DOHH2 (cell line): ENCODE measurements around the gene ATP5F1E.

Experiments
- H3F3A ChIP-seq: fragments of 200-600 bp; sonication (generic), shearing (Covaris generic); 2 replicates; pipeline ENCODE4 v1.6.0; 2016; ENCODE audit warnings: antibody characterized with exemption, mild to moderate bottlenecking; ENCODE audit not compliant: control insufficient read depth, insufficient read depth
- H3K27ac ChIP-seq: fragments of 200-600 bp; sonication (generic); 2 replicates; pipeline ENCODE4 v1.5.1; 2014; ENCODE audit warnings: low read depth, mild to moderate bottlenecking, low read length, moderate library complexity
- H3K27me3 ChIP-seq: fragments of 200-600 bp; sonication (generic); 2 replicates; pipeline ENCODE4 v1.6.1; 2014; ENCODE audit warnings: mild to moderate bottlenecking, low read length, mixed read lengths; ENCODE audit not compliant: control insufficient read depth
- H3K36me3 ChIP-seq: fragments of 200-600 bp; sonication (generic); 2 replicates; pipeline ENCODE4 v1.6.1; 2014; ENCODE audit warnings: mild to moderate bottlenecking, low read length, moderate library complexity, mixed read lengths; ENCODE audit not compliant: control insufficient read depth
- H3K4me1 ChIP-seq: fragments of 200-600 bp; sonication (generic); 2 replicates; pipeline ENCODE4 v1.6.1; 2014; ENCODE audit warnings: mild to moderate bottlenecking, low read length, mixed read lengths; ENCODE audit not compliant: control insufficient read depth
- H3K4me2 ChIP-seq: fragments of 200-600 bp; sonication (generic); 2 replicates; pipeline ENCODE4 v1.6.0; 2014; ENCODE audit warnings: mild to moderate bottlenecking, low read length, moderate library complexity
- H3K4me3 ChIP-seq: fragments of 200-600 bp; sonication (generic); 2 replicates; pipeline ENCODE4 v1.5.1; 2014; ENCODE audit warnings: mild to moderate bottlenecking, low read length, mixed read lengths
- H3K79me2 ChIP-seq: fragments of 200-600 bp; sonication (generic); 2 replicates; pipeline ENCODE4 v1.6.1; 2014; ENCODE audit warnings: mild to moderate bottlenecking, low read length, mixed read lengths; ENCODE audit not compliant: control insufficient read depth
- H3K9me2 ChIP-seq: fragments of 200-600 bp; sonication (generic); replicated peaks from 2 replicates; pipeline ENCODE4 v1.6.1; 2014; ENCODE audit warnings: mild to moderate bottlenecking, low read length, mixed read lengths; ENCODE audit not compliant: control insufficient read depth
- H3K9me3 ChIP-seq: fragments of 200-600 bp; sonication (generic); 2 replicates; pipeline ENCODE4 v1.6.1; 2014; ENCODE audit warnings: antibody characterized with exemption, low read length, mixed read lengths; ENCODE audit not compliant: control insufficient read depth, insufficient read depth
- H4K20me1 ChIP-seq: fragments of 200-600 bp; sonication (generic); 2 replicates; pipeline ENCODE4 v1.6.0; 2014; ENCODE audit warnings: low read depth, mild to moderate bottlenecking, antibody characterized with exemption, low read length, moderate library complexity; ENCODE audit not compliant: control insufficient read depth, insufficient read depth
- CTCF ChIP-seq: fragments of 200-600 bp; sonication (generic); IDR thresholded peaks from one replicate; pipeline ENCODE4 v1.5.1; 2014; ENCODE audit warnings: antibody characterized with exemption, mild to moderate bottlenecking, low read depth, low read length; ENCODE audit not compliant: poor library complexity, severe bottlenecking
- EZH2phosphoT487 ChIP-seq: fragments of 200-600 bp; sonication (generic); IDR thresholded peaks from 2 replicates; pipeline ENCODE4 v1.6.1; 2017; ENCODE audit warnings: borderline replicate concordance, mild to moderate bottlenecking, antibody characterized with exemption, low read length, moderate library complexity, mixed read lengths

The ATP5F1E gene

GRCh38 chr20:59020938-59021551 lies 11.1 kb downstream of the ATP5F1E start:
- Histone ChIP-seq H3K4me1 (peaks cover 17% of the 10 kb centered on the region), H4K20me1 (0 out of 2 replicates have a peak, but pooled peaks cover 6% of the 10 kb centered on the region), H3K9me3 (no peaks in the 10 kb centered on the region), H3K4me3 (no peak overlapping the region), H3K79me2 (peaks cover 7% of the 10 kb centered on the region), H3K36me3 (peaks cover 37% of the 10 kb centered on the region), H3K4me2 (no peak overlapping the region), H3K9me2 (no peaks in the 10 kb centered on the region), H3K27ac (no peak overlapping the region), H3F3A (0 out of 2 replicates have a peak, but pooled peaks cover 8% of the 10 kb centered on the region), H3K27me3 (no peaks in the 10 kb centered on the region)
- TF ChIP-seq EZH2phosphoT487 = no peak
- no peak for TF ChIP-seq CTCF

- Histone ChIP-seq H3K9me2 (no peaks in the 10 kb centered on the region), H3K4me1 (peaks cover 20% of the 10 kb centered on the region), H3K9me3 (no peaks in the 10 kb centered on the region), H3F3A (0 out of 2 replicates have a peak, but pooled peaks cover 8% of the 10 kb centered on the region), H3K4me3 (no peak within 1 kb of the TSS), H3K27ac (no peak within 1 kb of the TSS), H3K36me3 (peaks cover 19% of the 10 kb centered on the region), H4K20me1 (no peaks in the 10 kb centered on the region), H3K4me2 (no peak within 1 kb of the TSS), H3K27me3 (no peaks in the 10 kb centered on the region), H3K79me2 (no peaks in the 10 kb centered on the region)
- TF ChIP-seq CTCF (no peak), EZH2phosphoT487 (no peak)
These were observed 12.9 kb downstream of the ATP5F1E start, which contains the start of gene TUBB1 for GRCh38 chr20:59019217-59019616. Gene TUBB1, plus strand, starts transcription at chr20:59019429. Its CDS starts 94 bp downstream, at chr20:59019523.

- no peaks in the 10 kb centered on the region for H3K79me2 ChIP-seq
These were observed 13.3 kb downstream of the ATP5F1E start for GRCh38 chr20:59018817-59019216.

More at GRCh38 chr20:59018817-59019216, 13.3 kb downstream of the ATP5F1E start:
- Histone ChIP-seq H3F3A (0 out of 2 replicates have a peak, but pooled peaks cover 8% of the 10 kb centered on the region), H3K4me3 (no peak overlapping the region), H3K27ac (no peak overlapping the region), H3K9me2 (no peaks in the 10 kb centered on the region), H3K4me2 (no peak overlapping the region), H3K27me3 (no peaks in the 10 kb centered on the region), H4K20me1 (no peaks in the 10 kb centered on the region), H3K4me1 (peaks cover 20% of the 10 kb centered on the region), H3K36me3 (peaks cover 15% of the 10 kb centered on the region), H3K9me3 (no peaks in the 10 kb centered on the region)
- TF ChIP-seq EZH2phosphoT487 (no peak), CTCF (no peak)
